AG04450 (cell line): ENCODE measurements around the gene ARNT2. TPM values are rescaled to one million over a fixed set of nuclear protein-coding genes. Genes with fewer than 3 reads are reported as not detected.

Source experiments
- CTCF ChIA-PET: fragments of 300-600, 350-600 bp; formaldehyde crosslinking; extraction: SDS; loops from one replicate; lab custom pipeline; 2022; ENCODE audit warnings: antibody characterized with exemption, inconsistent platforms; lab: Charles Lee
- POLR2A ChIA-PET: fragments of 350-600 bp; formaldehyde crosslinking; extraction: SDS; loops from one replicate; lab custom pipeline; 2021; ENCODE audit warnings: antibody characterized with exemption, inconsistent platforms; lab: Yijun Ruan, JAX
- DNase-seq: peaks from one replicate; pipeline ENCODE4 v3.0.0-alpha.2; 2011; ENCODE audit warnings: low read depth, low spot score
- H3K27ac ChIP-seq: one replicate; pipeline ENCODE4 v1.5.1; 2012; ENCODE audit warnings: low read depth, low read length, control low read depth
- H3K27me3 ChIP-seq: one replicate; pipeline ENCODE4 v1.6.0; 2012; ENCODE audit warnings: low read length; ENCODE audit not compliant: control insufficient read depth, insufficient read depth
- H3K4me3 ChIP-seq: 2 replicates; pipeline ENCODE4 v1.5.1; 2011; ENCODE audit warnings: mild to moderate bottlenecking, low read depth, low read length, control low read depth
- H3K9me3 ChIP-seq: 2 replicates; pipeline ENCODE4 v1.5.1; 2012; ENCODE audit warnings: low read length; ENCODE audit not compliant: control insufficient read depth, insufficient read depth
- polyA plus RNA-seq: library from polyadenylated mRNA; depleted of rRNA; stranded (reverse); fragments of >200 nt; gene quantifications from 2 replicates; pipeline ENCODE4 v1.2.3, GENCODE V29; 2011
- TF ChIP-seq, protein P1 (sequence below): IDR thresholded peaks from 2 replicates; pipeline ENCODE4 v1.5.1; 2011; ENCODE audit warnings: low read depth, low read length, control low read depth, inconsistent platforms

ARNT2 gene
- polyA plus RNA-seq, 1 experiment = 36.8 TPM

DNA sequence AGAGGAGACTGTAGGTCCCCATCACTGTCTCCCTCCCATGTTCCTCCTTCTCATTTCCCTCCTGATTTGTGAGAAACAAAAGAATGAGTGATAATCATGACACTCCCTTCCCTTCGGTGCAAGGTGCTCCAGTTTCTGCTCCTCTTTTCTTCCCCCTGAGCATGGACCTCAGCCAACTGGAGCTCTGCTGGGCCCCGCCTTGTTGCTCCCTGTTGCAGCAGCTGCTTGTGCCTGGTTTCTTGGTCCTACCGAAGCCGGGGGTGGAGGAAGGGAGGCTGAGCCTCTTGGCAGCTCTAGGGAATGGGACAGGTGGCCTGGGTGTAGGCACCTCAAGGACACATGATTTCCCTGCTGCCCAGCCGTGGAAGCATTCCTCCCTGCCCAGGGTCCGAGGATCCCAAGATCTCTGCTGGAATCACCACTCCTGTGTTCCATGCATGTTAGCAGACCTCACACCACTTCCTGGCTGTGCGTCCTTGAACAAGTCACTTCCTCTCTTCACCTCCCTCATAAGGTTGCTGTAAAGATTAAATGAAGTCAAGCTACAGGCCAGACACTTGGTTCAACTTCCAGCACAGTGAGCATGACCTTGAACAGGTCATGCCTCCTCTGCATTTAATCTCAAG lies 159.3 kb downstream of the ARNT2 start:
- H3K9me3 ChIP-seq = no peaks in the 10 kb centered on the region
- ChIA-PET CTCF (interaction anchor here (1.4 to 5.3 kb wide), 3 partner anchors 108 to 216 kb away, joined by 4 to 74 read pairs (median 4); partner anchors contain the start of gene CEMIP), POLR2A (no interaction called here)
- TF ChIP-seq, protein P1, sequence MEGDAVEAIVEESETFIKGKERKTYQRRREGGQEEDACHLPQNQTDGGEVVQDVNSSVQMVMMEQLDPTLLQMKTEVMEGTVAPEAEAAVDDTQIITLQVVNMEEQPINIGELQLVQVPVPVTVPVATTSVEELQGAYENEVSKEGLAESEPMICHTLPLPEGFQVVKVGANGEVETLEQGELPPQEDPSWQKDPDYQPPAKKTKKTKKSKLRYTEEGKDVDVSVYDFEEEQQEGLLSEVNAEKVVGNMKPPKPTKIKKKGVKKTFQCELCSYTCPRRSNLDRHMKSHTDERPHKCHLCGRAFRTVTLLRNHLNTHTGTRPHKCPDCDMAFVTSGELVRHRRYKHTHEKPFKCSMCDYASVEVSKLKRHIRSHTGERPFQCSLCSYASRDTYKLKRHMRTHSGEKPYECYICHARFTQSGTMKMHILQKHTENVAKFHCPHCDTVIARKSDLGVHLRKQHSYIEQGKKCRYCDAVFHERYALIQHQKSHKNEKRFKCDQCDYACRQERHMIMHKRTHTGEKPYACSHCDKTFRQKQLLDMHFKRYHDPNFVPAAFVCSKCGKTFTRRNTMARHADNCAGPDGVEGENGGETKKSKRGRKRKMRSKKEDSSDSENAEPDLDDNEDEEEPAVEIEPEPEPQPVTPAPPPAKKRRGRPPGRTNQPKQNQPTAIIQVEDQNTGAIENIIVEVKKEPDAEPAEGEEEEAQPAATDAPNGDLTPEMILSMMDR = no peak
- H3K27me3 ChIP-seq = no peaks in the 10 kb centered on the region
- H3K4me3 ChIP-seq = no peak overlapping the region
- no peak for DNase-seq
- no peak overlapping the region for H3K27ac ChIP-seq

DNA sequence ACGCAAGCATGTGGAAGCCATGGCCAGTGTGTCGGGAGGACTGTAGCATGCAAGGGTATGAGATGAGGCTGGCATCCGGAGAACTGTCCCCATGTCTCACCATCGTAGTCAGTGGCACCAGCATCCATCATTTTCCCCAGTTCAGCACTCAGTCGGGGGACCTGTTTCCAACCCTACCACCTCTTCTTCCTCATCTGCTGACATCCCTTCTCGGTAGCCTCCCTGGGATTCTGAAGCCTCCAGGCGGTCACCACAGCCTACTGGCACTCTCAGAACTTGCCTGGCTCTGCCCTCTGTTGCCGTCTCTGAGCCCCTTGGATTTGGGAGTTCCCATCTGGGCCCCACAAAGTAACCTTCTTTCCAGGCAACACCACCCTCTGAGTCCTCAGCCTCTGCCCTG lies 159.9 kb downstream of the ARNT2 start:
- no peak for DNase-seq
- CTCF ChIA-PET = interaction anchor here (0.7 to 6.2 kb wide), 3 partner anchors 108 to 214 kb away, joined by 3 to 169 read pairs (median 74); partner anchors contain the start of gene CEMIP
- TF ChIP-seq, protein P1 = no peak
- H3K27ac ChIP-seq = no peak overlapping the region
- no peaks in the 10 kb centered on the region for H3K9me3 ChIP-seq
- H3K4me3 ChIP-seq = no peak overlapping the region
- POLR2A ChIA-PET = no interaction called here
- no peaks in the 10 kb centered on the region for H3K27me3 ChIP-seq

DNA sequence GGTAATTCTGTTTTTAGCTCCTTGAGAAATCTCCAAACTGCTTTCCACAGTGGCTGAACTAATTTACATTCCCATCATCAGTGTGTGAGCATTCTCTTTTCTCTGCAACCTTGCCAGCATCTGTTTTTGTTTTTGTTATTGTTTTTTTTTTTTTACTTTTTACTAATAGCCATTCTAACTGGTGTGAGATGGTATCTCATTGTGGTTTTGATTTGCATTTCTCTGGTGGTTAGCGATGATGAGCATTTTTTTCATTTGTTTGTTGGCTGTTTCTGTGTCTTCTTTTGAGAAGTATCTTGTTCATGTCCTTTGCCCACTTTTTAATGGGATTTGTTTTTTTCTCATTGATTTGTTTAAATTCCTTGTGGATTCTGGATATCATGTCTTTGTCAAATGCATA lies 161.2 kb downstream of the ARNT2 start:
- Histone ChIP-seq H3K27me3 (no peaks in the 10 kb centered on the region), H3K27ac (no peak overlapping the region), H3K4me3 (no peak overlapping the region), H3K9me3 (no peaks in the 10 kb centered on the region)
- DNase-seq = no peak
- CTCF ChIA-PET = interaction anchor here (3.7 to 6.2 kb wide), 3 partner anchors 14 to 213 kb away, joined by 47 to 169 read pairs (median 74); partner anchors contain the start of gene CEMIP
- POLR2A ChIA-PET = no interaction called here
- TF ChIP-seq, protein P1 = no peak

DNA sequence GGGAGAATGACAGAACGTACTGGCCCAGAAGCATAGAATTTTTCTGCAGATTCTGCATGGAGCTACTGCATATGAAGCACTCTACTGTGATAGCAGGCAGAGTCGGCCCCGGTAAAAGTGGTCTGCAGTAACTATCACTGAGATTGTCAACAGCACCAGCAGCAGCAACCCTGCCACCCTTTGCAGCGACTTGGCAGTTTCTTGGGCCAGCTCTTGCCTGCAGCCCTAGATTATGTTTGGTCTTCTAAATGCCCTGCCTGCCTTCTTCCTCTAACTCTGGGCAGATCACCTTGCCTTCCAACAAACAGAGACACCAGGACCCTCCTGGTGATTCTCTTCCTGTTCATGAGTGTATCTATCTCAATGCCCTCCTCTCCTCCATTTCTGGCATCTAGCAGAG lies 161.8 kb downstream of the ARNT2 start:
- ChIA-PET CTCF (interaction anchor here (1.1 to 6.2 kb wide), 9 partner anchors 14 to 403 kb away, joined by 3 to 169 read pairs (median 8); partner anchors contain the start of gene CEMIP), POLR2A (no interaction called here)
- no peak for DNase-seq
- TF ChIP-seq, protein P1 = no peak
- Histone ChIP-seq H3K27me3 (no peaks in the 10 kb centered on the region), H3K9me3 (no peaks in the 10 kb centered on the region), H3K4me3 (no peak overlapping the region), H3K27ac (no peak overlapping the region)

DNA sequence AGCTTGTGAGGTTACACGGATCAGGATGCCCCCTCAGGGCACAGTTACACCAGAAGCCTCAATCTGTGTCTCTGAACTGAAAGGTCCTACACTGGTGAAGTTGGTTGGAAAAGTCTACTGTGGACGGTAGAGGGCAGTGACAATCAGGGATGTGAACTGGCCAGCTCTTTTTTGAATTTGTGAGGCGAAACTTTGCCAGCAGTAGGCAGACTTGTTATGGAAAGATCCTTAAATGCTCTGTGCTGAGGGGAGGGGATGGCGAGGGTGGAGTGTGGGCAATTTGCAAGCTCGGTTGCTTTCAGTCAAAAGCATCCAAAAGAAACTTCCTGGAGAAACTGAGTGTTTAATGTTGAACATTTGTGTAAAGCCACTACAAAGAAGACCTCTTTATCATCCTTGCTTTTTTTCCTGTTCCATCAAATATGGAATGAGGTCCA lies 163.6 kb downstream of the ARNT2 start:
- Histone ChIP-seq H3K9me3 (no peaks in the 10 kb centered on the region), H3K27me3 (no peaks in the 10 kb centered on the region)

More for the DNA sequence above, 163.6 kb downstream of the ARNT2 start:
- CTCF ChIA-PET = interaction anchor here (0.6 to 6.2 kb wide), 62 partner anchors 8 to 404 kb away, joined by 3 to 169 read pairs (median 4); partner anchors contain the start of gene CEMIP
- POLR2A ChIA-PET = interaction anchor here (0.5 to 1.8 kb wide), 4 partner anchors 107 to 220 kb away, joined by 3 to 12 read pairs (median 6); partner anchors contain the start of genes ABHD17C and CEMIP
- Histone ChIP-seq H3K27ac (no peak overlapping the region), H3K4me3 (no peak overlapping the region)
- DNase-seq = peak; percentile 73
- TF ChIP-seq, protein P1 = peak; percentile 95
